HL-60 (cell line): ENCODE results near the gene KIZ.

Source experiments
- POLR2AphosphoS5 ChIP-seq: IDR thresholded peaks from 2 replicates; pipeline ENCODE4 v1.6.1; 2012; ENCODE audit warnings: low read depth
- TF ChIP-seq, protein P1 (sequence below): IDR thresholded peaks from 2 replicates; pipeline ENCODE4 v1.6.1; 2012; ENCODE audit warnings: low read depth; ENCODE audit not compliant: insufficient replicate concordance
- TF ChIP-seq, protein P2 (sequence below): IDR thresholded peaks from one replicate; pipeline ENCODE4 v1.5.1; 2011; ENCODE audit warnings: low read length, control low read depth, inconsistent platforms; ENCODE audit not compliant: insufficient read depth

DNA sequence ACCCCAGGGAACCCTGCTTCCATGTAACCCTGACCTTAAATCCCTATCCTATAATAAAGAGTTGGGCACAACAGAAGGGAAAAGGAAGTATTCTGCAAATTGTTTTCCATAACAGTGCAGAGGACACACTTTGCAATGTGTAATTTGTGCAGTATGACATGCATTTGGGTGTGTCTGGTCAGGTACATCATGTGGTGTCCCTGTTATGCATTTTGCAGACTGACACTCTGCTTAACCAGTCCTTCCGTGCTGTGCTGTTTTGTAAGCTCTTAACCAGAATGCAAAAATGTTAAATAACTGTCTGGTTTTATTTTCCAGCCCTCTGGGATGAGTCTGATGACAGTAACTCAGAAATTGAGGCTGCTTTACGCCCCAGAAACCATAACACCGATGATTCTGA is 120.3 kb downstream of the KIZ start:
- TF ChIP-seq, protein P1, sequence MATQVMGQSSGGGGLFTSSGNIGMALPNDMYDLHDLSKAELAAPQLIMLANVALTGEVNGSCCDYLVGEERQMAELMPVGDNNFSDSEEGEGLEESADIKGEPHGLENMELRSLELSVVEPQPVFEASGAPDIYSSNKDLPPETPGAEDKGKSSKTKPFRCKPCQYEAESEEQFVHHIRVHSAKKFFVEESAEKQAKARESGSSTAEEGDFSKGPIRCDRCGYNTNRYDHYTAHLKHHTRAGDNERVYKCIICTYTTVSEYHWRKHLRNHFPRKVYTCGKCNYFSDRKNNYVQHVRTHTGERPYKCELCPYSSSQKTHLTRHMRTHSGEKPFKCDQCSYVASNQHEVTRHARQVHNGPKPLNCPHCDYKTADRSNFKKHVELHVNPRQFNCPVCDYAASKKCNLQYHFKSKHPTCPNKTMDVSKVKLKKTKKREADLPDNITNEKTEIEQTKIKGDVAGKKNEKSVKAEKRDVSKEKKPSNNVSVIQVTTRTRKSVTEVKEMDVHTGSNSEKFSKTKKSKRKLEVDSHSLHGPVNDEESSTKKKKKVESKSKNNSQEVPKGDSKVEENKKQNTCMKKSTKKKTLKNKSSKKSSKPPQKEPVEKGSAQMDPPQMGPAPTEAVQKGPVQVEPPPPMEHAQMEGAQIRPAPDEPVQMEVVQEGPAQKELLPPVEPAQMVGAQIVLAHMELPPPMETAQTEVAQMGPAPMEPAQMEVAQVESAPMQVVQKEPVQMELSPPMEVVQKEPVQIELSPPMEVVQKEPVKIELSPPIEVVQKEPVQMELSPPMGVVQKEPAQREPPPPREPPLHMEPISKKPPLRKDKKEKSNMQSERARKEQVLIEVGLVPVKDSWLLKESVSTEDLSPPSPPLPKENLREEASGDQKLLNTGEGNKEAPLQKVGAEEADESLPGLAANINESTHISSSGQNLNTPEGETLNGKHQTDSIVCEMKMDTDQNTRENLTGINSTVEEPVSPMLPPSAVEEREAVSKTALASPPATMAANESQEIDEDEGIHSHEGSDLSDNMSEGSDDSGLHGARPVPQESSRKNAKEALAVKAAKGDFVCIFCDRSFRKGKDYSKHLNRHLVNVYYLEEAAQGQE, result no peak
- TF ChIP-seq, protein P2, sequence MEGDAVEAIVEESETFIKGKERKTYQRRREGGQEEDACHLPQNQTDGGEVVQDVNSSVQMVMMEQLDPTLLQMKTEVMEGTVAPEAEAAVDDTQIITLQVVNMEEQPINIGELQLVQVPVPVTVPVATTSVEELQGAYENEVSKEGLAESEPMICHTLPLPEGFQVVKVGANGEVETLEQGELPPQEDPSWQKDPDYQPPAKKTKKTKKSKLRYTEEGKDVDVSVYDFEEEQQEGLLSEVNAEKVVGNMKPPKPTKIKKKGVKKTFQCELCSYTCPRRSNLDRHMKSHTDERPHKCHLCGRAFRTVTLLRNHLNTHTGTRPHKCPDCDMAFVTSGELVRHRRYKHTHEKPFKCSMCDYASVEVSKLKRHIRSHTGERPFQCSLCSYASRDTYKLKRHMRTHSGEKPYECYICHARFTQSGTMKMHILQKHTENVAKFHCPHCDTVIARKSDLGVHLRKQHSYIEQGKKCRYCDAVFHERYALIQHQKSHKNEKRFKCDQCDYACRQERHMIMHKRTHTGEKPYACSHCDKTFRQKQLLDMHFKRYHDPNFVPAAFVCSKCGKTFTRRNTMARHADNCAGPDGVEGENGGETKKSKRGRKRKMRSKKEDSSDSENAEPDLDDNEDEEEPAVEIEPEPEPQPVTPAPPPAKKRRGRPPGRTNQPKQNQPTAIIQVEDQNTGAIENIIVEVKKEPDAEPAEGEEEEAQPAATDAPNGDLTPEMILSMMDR, result no peak
- TF ChIP-seq POLR2AphosphoS5, result no peak
